ENCODE data around the gene SERPINB7.

SERPINB7 gene

DNA sequence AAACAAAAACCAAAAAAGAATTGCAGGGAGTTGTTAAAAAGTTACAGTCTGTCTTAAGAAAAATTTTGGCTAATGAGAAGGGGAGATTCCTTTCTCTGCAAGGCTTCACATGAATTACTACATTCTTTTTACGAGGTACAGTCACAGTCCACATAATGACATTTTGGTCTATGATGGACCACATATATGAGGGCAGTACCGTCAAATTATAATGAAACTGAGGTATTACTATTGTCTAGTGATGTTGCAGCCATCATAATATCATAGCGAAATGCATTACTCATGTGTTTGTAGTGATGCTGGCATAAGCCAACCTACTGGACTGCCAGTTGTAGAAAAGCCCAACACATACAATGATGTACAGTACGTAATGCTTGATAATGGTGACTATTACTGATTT lies 12.5 kb downstream of the SERPINB7 start:
- no peak for DNase-seq (ENCODE audit: low read depth in 2 of 2)

- DNase-seq (ENCODE audit: low read depth in 2 of 2) = peak; percentile 9 to 36
Measured at GRCh38 chr18:63788447-63789096, 13.4 kb downstream of the SERPINB7 start.

- DNase-seq (ENCODE audit: low read depth in 2 of 2) = no peak
Measured at GRCh38 chr18:63789327-63789726, 14.1 kb downstream of the SERPINB7 start.

GRCh38 chr18:63795606-63796005 lies 20.4 kb downstream of the SERPINB7 start:
- no peak for DNase-seq (ENCODE audit: low read depth in 2 of 2)

GRCh38 chr18:63799189-63799588 lies 24.0 kb downstream of the SERPINB7 start:
- no peak for DNase-seq (ENCODE audit: low read depth in 2 of 2)

DNA sequence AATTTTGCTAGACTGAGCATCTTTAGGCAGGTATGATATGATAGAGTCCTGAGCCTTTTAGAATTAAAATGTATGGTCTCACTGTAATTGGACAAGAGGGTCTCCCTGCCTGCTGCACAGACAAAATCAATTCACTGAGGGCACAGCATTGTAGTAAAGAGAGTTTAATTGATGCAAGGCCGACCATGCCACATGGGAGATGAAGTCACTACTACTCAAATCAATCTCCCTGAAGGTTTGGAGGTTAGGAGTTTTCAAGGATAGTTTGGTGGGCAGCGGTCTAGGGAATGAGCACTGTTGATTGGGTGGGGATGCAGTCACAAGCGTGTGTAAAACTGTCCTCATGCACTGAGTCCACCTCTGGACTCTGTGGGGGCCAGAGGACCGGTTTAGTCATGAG lies 26.1 kb downstream of the SERPINB7 start:
- no peak for DNase-seq (ENCODE audit: low read depth in 2 of 2)

GRCh38 chr18:63808125-63808524 lies 32.9 kb downstream of the SERPINB7 start:
- DNase-seq (ENCODE audit: low read depth in 2 of 2) = no peak

DNA sequence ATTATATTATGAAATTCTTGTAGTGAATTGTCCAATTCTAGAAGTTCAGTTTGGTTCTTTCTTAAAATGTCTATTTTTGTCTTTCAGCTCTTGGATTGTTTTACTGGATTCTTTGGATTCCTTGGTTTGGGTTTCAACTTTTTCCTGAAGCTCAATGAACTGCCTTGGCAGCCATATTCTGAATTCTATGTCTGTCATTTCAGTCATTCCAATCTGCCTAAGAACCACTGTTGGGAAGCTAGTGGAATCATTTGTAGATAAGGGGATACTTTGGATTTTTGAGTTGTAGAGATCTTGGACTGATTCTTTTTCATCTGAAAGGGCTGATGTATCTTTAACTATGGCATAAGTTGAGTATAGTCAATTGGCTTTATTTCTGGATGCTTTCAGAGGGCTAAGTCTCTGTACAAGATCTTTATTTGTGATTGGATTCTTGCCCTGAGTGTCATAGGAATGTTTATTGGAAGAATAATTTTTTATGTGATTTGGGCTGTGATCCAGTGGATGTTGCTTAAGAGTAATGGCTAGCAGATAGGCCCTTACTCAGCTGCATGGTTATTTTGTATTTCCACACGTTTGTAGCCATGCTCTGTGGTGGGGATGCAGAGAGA lies 42.3 kb downstream of the SERPINB7 start:
- no peak for DNase-seq (ENCODE audit: low read depth in 2 of 2)

DNA sequence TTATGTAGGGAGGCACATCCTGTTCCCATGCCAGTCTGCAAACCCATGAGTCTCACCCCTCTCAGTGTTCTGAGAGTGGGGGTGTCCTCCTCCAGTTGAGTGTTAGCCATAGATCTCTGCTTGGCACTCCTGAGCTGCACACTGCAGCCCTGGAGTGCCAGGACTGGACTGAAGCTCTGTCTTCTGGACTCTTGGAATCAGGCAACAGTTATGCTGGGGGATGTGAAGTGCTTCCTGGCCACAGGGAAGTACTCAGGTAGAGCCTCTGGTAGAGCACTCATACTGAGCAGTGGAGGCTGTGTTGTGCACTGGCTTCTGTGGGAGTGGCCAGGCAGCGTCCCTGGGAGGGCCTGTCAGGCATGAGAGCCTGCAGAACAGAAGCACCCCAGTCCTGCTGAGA lies 43.0 kb downstream of the SERPINB7 start:
- DNase-seq (ENCODE audit: low read depth in 2 of 2) = no peak

- DNase-seq (ENCODE audit: low read depth in 2 of 2) = no peak
Measured at GRCh38 chr18:63819786-63820185, 44.6 kb downstream of the SERPINB7 start.

GRCh38 chr18:63820694-63821093 lies 45.5 kb downstream of the SERPINB7 start:
- DNase-seq (ENCODE audit: low read depth in 2 of 2) = no peak

GRCh38 chr18:63823516-63824219 lies 48.5 kb downstream of the SERPINB7 start:
- DNase-seq (ENCODE audit: low read depth in 2 of 2) = peak; percentile 1 to 12

- no peak for DNase-seq (ENCODE audit: low read depth in 2 of 2)
Measured at GRCh38 chr18:63824220-63824525, 49.0 kb downstream of the SERPINB7 start.

GRCh38 chr18:63828120-63828519 lies 52.9 kb downstream of the SERPINB7 start:
- no peak for DNase-seq (ENCODE audit: low read depth in 2 of 2)

GRCh38 chr18:63828656-63829055 lies 53.4 kb downstream of the SERPINB7 start:
- DNase-seq (ENCODE audit: low read depth in 2 of 2) = no peak

GRCh38 chr18:63829886-63830285 lies 54.7 kb downstream of the SERPINB7 start:
- DNase-seq (ENCODE audit: low read depth in 2 of 2) = no peak

GRCh38 chr18:63831080-63831788 lies 56.0 kb downstream of the SERPINB7 start:
- DNase-seq (ENCODE audit: low read depth in 2 of 2) = no peak

- no peak for DNase-seq (ENCODE audit: low read depth in 2 of 2)
Measured at GRCh38 chr18:63832470-63832869, 57.3 kb downstream of the SERPINB7 start.

GRCh38 chr18:63834471-63835113 lies 59.4 kb downstream of the SERPINB7 start:
- DNase-seq (ENCODE audit: low read depth in 2 of 2) = no peak

DNA sequence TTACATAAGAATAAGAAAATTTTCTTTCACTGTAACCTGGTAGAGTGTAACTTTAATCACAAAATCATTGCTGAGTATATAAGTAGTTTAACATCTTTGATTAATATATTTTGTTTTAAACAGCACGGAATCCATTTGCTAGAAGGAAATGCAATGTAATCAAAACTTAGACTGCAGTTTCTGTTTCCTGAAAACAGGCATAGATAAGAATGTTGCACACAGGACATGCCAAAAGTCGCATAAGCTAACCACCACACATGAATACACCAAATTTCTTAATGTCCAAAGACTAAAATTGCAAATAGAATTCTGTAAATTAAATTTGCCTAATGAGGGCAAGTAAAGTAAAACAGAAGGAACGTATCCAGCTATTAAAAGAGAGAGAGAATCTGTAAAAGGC lies 61.2 kb downstream of the SERPINB7 start:
- no peak for DNase-seq (ENCODE audit: low read depth in 2 of 2)

DNA sequence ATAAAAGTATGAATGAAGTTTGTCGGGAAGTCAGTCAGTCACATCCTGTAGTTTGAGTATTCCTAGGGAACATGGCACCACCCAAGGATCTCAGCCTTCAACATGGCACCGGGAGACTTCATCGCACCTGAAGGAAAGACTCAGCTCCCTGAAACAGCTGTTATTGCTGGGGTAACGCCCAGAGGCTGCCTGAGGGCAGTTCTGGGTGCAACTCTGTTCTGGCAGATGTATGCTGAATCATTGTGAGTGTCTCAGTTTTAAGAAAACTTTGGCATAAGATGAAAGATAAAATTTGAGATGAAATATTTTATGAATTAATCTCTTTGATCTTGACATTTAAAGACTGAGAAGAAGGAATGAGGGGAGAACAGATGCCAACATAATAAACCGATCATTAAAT lies 62.4 kb downstream of the SERPINB7 start:
- DNase-seq (ENCODE audit: low read depth in 2 of 2) = no peak

DNA sequence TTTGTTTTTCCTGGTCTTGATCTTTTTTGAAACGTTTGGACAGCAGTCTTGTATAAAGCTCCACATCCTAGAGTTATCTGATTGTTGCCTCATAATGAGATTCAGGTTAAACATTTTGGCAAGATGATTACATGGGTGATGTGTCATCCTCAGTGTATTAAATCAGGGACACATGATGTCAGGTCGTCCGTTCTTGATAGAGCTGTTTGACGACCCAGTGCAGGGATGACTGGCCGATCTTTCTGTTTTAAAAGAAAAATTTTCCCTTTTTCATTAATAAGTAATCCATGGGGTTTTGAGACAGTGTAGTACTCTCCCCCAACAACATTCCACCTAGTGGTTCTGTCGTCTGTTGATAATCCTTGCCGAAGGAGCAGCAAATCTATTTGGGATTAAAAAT lies 67.8 kb downstream of the SERPINB7 start:
- DNase-seq (ENCODE audit: low read depth in 2 of 2) = no peak

Data from activated CD4-positive, alpha-beta T cell treated with anti-CD3 and anti-CD28 coated beads for 24 hours (primary cell).